ENCODE measurements around the gene HFM1. TPM values are rescaled to one million over a fixed set of nuclear protein-coding genes. Genes with fewer than 3 reads are reported as not detected.
"Not testable (repeated sequence)": the region's sequence is repeated elsewhere in the genome, so short reads cannot be mapped to it uniquely, and the experiment has no call there.

Gene HFM1
- total RNA-seq, 1 experiment from 2014 or later = 2.4 TPM

GRCh38 chr1:91303165-91303564, 101.5 kb downstream of the HFM1 start:
- Histone ChIP-seq H2AFZ (ENCODE audit: low read length) (no peak overlapping the region), H2BK20ac (ENCODE audit: low read depth, low read length, poor library complexity, severe bottlenecking) (no peak overlapping the region), H4K5ac (ENCODE audit: insufficient read length, low read depth, low read length) (no peak overlapping the region), H3K23me2 (ENCODE audit: insufficient read length, low read depth, low read length, poor library complexity, severe bottlenecking) (no peaks in the 10 kb centered on the region), H2BK12ac (ENCODE audit: insufficient read length, low read depth, low read length) (no peak overlapping the region), H4K91ac (ENCODE audit: insufficient read length, low read depth, low read length) (no peak overlapping the region), H3K56ac (ENCODE audit: insufficient read length, low read depth, low read length) (no peak overlapping the region), H3T11ph (ENCODE audit: low read length) (no peak overlapping the region), H3K4me1 (ENCODE audit: insufficient read depth, low read length) (no peaks in the 10 kb centered on the region), H3K18ac (ENCODE audit: insufficient read length, low read depth, low read length) (no peak overlapping the region), H2AK5ac (ENCODE audit: insufficient read length, low read length) (no peak overlapping the region), H2BK120ac (ENCODE audit: low read depth, low read length, poor library complexity, severe bottlenecking) (no peak overlapping the region), H3K23ac (ENCODE audit: insufficient read length, low read depth, low read length) (no peak overlapping the region), H3K79me2 (ENCODE audit: insufficient read depth, low read length) (no peaks in the 10 kb centered on the region), H3K4ac (ENCODE audit: low read depth, low read length) (no peak overlapping the region), H3K27ac (ENCODE audit: insufficient read length, low read depth, low read length) (no peak overlapping the region), H2BK5ac (ENCODE audit: insufficient read length, low read length) (no peak overlapping the region), H3K4me2 (ENCODE audit: insufficient read depth, insufficient read length, low read length) (no peak overlapping the region), H3K9me3 (ENCODE audit: control insufficient read depth, low read depth, low read length) (no peaks in the 10 kb centered on the region), H2BK15ac (ENCODE audit: low read depth, low read length) (no peak overlapping the region), H4K8ac (replicated peaks; ENCODE audit: insufficient read length, low read depth, low read length) (no peak overlapping the region), H3K27me3 (ENCODE audit: insufficient read depth, low read length) (no peaks in the 10 kb centered on the region), H3K79me1 (ENCODE audit: insufficient read depth, low read depth, low read length, poor library complexity, severe bottlenecking) (no peaks in the 10 kb centered on the region), H3K14ac (ENCODE audit: insufficient read depth, low read length) (no peak overlapping the region), H3K9ac (ENCODE audit: extremely low read depth, insufficient read length, low read length) (no peak overlapping the region), H4K20me1 (ENCODE audit: control insufficient read depth, insufficient read depth, insufficient read length) (no peaks in the 10 kb centered on the region)
- WGBS (ENCODE audit: extremely low coverage, insufficient read length, low lambda C conversion rate) = no CpG with 5 or more reads among the region's 1 CpG
- TF ChIP-seq CTCF (conservative IDR thresholded peaks at IDR 0.05) = no peak
- H3K9me3 Mint-ChIP-seq = peaks cover 25 to 27% of the 10 kb centered on the region in 2 experiments
- H3K27me3 Mint-ChIP-seq (ENCODE audit: low read depth) = peaks cover under 1% of the 10 kb centered on the region
- H3K4me1 Mint-ChIP-seq = no peaks in the 10 kb centered on the region
- H3K27ac Mint-ChIP-seq = no peak overlapping the region
- peaks cover 4 to 17% (median 15%) of the 10 kb centered on the region in 3 experiments for H3K36me3 Mint-ChIP-seq (ENCODE audit: insufficient read depth in 1 of 3, low read depth in 3 of 3)
- H3K4me3 Mint-ChIP-seq = no peak overlapping the region
- DNase-seq = no peak

DNA sequence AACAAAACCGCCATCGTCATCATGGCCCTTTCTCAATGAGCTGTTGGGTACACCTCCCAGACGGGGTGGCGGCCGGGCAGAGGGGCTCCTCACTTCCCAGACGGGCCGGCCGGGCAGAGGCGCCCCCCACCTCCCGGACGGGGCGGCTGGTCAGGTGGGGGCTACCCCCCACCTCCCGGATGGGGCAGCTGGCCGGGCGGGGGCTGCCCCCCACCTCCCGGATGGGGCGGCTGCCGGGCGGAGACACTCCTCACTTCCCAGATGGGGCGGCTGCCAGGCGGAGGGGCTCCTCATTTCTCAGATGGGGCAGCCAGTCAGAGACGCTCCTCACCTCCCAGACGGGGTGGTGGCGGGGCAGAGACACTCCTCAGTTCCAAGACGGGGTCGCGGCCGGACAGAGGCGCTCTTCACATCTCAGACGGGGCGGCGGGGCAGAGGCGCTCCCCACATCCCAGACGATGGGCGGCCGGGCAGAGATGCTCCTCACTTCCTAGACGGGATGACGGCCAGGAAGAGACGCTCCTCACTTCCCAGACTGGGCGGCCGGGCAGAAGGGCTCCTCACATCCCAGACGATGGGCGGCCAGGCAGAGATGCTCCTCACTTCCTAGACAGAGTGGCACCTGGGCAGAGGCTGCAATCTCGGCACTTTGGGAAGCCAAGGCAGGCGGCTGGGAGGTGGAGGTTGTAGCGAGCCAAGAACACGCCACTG, 115.6 kb downstream of the HFM1 start:
- not testable (repeated sequence) for H3K4me2 ChIP-seq (ENCODE audit: insufficient read depth, insufficient read length, low read length); H4K20me1 ChIP-seq (ENCODE audit: control insufficient read depth, insufficient read depth, insufficient read length); H3K79me1 ChIP-seq (ENCODE audit: insufficient read depth, low read depth, low read length, poor library complexity, severe bottlenecking); H3K27ac Mint-ChIP-seq; H3K79me2 ChIP-seq (ENCODE audit: insufficient read depth, low read length); H2AFZ ChIP-seq (ENCODE audit: low read length); H4K8ac ChIP-seq (replicated peaks; ENCODE audit: insufficient read length, low read depth, low read length); H4K91ac ChIP-seq (ENCODE audit: insufficient read length, low read depth, low read length); H2BK20ac ChIP-seq (ENCODE audit: low read depth, low read length, poor library complexity, severe bottlenecking); H3K18ac ChIP-seq (ENCODE audit: insufficient read length, low read depth, low read length); H3K9me3 ChIP-seq (ENCODE audit: control insufficient read depth, low read depth, low read length); H3K9ac ChIP-seq (ENCODE audit: extremely low read depth, insufficient read length, low read length); H3K14ac ChIP-seq (ENCODE audit: insufficient read depth, low read length); H3K23ac ChIP-seq (ENCODE audit: insufficient read length, low read depth, low read length); H3K27me3 ChIP-seq (ENCODE audit: insufficient read depth, low read length); DNase-seq; H3K56ac ChIP-seq (ENCODE audit: insufficient read length, low read depth, low read length); H3K4me3 Mint-ChIP-seq; H3T11ph ChIP-seq (ENCODE audit: low read length); H2BK15ac ChIP-seq (ENCODE audit: low read depth, low read length); H2AK5ac ChIP-seq (ENCODE audit: insufficient read length, low read length); H2BK12ac ChIP-seq (ENCODE audit: insufficient read length, low read depth, low read length); H3K4ac ChIP-seq (ENCODE audit: low read depth, low read length); H3K27ac ChIP-seq (ENCODE audit: insufficient read length, low read depth, low read length); H3K4me1 Mint-ChIP-seq; H2BK120ac ChIP-seq (ENCODE audit: low read depth, low read length, poor library complexity, severe bottlenecking); H3K4me1 ChIP-seq (ENCODE audit: insufficient read depth, low read length); H2BK5ac ChIP-seq (ENCODE audit: insufficient read length, low read length); H3K27me3 Mint-ChIP-seq (ENCODE audit: low read depth); H3K23me2 ChIP-seq (ENCODE audit: insufficient read length, low read depth, low read length, poor library complexity, severe bottlenecking); H4K5ac ChIP-seq (ENCODE audit: insufficient read length, low read depth, low read length)
- Mint-ChIP-seq H3K9me3 (peaks cover 19 to 20% of the 10 kb centered on the region in 2 experiments), H3K36me3 (ENCODE audit: insufficient read depth in 1 of 3, low read depth in 3 of 3) (peaks cover 10 to 20% (median 14%) of the 10 kb centered on the region in 3 experiments; a peak in 6 of 7 replicates)
- WGBS (ENCODE audit: extremely low coverage, insufficient read length, low lambda C conversion rate) = no CpG with 5 or more reads among the region's 47 CpGs

Measured in H9 (cell line).